Measurements from ENCODE around the gene RNF212B.
"Not testable (repeated sequence)": the region's sequence is repeated elsewhere in the genome, so short reads cannot be mapped to it uniquely, and the experiment has no call there.

Gene RNF212B, protein sequence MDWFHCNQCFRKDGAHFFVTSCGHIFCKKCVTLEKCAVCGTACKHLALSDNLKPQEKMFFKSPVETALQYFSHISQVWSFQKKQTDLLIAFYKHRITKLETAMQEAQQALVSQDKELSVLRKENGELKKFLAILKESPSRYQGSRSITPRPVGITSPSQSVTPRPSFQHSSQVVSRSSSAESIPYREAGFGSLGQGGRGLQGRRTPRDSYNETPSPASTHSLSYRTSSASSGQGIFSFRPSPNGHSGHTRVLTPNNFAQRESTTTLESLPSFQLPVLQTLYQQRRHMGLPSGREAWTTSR

DNA sequence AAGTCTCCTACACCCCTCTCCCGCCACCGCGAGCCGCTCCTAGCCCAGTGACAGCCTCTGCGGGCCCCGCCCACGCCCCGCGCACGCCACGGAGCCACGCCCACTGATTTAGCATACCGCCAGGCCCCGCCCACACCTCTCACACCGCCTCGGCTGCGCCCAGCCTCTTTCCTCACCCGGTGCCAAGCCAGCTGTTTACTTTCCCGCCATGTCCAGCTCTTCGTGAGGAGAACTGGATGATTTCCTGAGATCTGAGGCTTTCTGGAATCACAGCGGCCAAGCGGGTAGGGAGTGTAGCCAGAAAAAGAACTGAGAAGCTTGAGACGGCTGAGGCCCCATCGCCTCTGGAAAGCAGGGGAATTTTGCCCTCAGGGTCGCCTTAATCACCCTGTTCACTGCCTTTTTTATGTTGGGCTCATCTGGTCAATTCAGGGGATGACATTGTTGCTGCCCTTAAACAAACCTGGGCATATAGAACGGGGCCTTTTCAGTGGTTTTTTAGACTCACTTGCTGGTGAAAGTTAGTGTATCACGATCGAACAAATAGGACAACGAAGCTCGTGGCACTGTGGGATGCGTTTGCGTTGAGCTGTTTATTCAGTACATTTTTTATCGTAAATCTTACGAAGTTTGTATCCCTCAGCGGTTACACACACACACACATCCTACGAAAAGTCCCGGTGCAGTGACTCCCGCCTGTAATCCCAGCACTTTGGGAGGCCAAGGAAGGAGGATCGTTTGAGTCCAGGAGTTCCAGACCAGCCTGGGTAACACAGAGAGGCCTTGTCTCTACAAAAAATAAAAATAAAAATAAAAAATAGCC, at the start of gene RNF212B:
RNF212B (plus strand) TSS at position 165 of the 823 bp plus-strand sequence. CDS start 2,410 bp downstream, outside the sequence.
- peak; percentile 88 for DNase-seq

DNA sequence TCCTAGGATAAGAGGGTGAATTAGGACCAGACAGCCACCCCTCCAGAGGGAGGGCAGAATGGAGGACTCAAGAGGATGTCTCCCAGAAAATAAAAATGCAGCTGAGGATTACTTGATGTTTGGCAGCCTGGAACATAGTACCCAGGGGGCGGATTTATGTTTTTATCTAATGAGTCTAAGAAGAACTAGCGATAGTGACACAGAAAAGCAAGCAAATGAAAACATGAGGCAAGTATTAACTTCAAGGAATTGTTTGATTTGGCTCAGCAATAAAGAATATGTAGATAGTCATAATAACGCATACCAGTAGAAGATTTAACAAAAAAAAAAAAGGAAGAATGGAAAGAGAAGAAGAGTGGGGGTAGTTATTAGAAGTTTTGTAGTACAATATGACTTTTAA, 44.3 kb upstream of the RNF212B start:
- no peak for DNase-seq

DNA sequence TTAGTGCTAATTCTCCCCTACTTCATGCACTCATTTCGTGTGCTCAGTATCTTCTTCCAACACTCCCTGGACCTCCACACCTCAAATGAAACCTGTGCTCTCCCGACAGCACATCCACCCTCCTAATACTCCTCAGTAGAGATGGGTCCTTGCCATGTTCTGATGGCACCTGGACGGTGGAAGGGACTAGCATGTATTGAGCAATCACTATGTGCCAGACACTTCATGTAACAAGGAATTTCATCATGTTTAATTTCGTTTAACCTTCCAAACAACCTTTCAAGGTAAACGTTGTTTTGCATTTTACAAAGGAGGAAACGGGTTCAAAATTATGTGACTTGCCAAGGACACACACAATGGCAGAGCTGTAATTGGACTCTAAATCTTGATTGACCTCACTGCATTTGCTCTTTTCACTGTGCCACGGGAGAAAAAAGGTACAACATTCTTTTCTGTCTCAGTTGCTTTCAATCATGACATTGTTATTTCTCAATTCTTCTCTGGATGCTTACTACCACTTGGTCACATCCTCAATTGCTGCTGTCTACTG, 42.1 kb upstream of the RNF212B start:
- DNase-seq = no peak

DNA sequence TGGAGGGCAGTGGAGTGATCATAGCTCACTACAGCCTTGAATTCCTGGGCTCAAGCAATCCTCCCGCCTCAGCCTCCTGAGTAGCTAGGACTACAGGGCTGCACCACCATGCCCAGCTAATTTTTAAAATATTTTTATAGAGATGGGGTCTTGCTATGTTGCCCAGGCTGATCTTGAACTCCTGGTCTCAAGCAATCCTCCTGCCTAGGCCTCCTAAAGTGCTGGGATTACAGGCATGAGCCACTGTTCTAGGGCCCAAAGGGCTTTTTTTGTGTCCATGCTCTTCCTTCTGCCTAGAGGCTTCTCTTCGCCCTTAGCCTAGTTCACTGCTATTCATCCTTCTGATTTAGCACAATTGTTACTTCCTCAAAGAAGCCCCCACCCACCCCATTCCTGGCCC, 41.2 kb upstream of the RNF212B start:
- DNase-seq = not testable (repeated sequence)

DNA sequence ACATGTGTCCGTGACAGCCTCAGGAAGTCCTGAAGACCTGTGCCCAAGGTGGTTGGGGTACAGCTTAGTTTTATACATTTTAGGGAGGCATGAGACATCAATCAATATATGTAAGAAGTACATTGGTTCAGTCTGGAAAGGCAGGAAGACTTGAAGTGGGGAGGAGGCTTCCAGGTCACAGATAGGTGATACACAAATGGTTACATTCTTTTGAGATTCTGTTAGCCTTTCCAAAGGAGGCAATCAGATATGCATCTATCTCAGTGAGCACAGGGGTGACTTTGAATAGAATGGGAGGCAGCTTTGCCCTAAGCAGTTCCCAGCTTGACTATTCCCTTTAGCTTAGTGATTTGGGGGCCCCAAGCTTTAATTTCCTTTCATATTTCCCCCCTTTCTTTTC, 38.6 kb upstream of the RNF212B start:
- not testable (repeated sequence) for DNase-seq

DNA sequence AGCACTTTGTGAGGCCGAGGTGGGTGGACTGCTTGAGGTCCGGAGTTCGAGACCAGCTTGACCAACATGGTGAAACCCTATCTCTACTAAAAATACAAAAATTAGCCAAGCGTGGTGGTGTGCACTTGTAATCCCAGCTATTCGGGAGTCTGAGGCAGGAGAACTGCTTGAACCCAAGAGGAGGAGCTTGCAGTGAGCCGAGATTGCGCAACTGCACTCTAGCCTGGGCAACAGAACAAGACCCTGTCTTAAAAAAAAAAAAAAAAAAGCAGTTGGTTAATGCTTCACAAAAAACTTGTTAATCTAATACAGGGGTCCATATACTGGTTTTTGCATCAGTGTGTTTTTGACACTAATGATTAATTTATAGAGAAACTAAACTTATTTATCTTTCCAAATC, 35.7 kb upstream of the RNF212B start:
- no peak for DNase-seq

DNA sequence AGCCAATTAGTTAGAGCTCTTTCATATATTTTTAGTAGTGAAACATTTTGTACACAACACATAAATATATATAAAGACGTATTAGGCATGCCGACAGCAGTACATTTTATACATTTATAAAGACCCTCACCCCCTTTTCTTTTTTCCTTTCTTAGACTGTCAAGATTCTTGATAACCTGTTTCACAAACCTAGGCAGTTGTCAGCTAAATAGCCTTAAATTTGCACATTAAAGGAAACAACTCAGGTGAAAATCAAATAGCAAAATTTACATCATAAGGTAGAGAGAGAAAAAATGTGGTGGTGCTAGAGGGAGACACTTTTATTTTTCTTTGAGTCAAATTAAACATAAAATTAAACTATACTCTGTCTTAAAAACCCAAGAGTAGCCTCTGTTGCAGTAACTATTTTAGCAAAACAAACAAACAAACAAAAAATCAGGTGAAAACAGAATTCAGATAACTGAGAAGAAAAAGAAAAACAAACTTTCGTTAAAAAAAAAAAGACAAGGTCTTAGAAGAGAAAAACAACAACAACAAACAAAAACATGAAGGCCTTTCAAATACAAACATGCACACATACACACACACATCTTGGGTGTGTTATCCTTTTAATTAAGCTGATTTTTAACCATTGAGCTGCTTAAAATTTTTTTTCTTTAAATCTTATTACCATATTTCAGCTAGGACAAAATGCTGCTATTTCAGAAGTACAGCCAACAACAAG, 31.2 kb upstream of the RNF212B start:
- DNase-seq = no peak

DNA sequence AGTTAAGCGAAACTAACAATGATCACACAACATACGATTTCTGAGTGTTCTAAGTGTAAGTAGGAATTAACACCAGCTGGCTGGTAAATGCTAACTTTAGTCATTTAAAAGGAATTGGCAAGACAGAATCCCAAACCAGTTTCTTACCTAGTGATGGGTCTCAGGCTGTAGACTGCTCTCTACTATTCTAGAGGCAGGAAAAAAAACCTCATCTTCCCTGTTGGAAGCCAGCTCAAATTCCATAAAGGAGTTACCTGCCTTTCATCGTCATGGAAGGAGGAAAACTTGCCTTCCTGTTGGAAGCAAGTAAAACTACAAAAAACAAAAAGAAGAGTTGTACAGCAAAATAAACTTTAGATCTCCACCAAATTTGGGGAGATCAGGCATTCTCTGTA, 30.6 kb upstream of the RNF212B start:
- no peak for DNase-seq

DNA sequence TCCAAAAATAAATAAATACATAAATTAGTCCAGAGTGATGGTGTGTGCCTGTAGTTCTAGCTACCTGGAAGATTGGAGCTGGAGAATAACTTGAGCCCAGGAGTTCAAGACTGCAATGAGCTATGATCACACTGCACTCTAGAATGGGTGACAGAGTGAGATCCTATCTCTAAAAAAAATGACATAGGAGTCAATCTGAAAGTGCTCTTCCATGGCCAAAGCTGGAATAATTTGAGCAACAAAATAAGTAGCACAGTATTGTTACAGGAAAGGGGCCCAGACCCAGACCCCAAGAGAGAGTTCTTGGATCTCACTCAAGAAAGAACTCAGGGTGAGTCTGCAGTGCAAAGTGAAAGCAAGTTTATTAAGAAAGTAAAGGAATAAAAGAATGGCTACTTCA, 29.4 kb upstream of the RNF212B start:
- DNase-seq = no peak

DNA sequence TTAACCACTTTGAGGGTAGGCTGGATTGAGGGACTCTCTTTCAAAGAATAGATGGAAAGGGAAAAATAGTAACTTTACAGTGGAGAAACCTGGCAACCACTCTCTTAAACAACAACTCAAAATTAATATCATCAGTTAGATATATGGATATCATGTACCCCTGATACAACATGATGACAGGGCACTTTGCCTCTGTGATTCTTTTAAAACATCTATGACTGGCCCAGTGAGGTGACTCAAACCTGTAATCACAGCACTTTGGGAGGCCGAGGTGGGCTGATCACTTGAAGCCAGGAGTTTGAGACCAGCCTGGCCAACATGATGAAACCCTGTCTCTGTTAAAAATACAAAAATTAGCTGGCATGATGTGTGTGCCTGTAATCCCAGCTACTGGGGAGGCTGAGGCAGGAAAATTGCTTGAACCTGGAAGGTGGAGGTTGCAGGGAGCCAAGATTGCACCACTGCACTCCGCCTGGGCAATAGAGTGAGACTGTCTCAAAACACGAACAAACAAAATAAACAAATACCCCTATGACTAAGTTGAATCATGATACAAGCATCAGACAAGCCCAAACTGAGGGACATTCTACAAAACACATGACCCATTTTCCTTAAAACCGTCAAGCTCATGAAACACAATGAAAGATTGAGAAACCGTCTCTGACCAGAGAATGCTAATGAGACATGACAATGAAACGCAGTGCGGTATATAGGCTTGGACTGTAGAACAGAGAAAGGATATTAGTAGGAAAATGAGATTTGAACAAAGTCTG, 27.9 kb upstream of the RNF212B start:
- DNase-seq = no peak

DNA sequence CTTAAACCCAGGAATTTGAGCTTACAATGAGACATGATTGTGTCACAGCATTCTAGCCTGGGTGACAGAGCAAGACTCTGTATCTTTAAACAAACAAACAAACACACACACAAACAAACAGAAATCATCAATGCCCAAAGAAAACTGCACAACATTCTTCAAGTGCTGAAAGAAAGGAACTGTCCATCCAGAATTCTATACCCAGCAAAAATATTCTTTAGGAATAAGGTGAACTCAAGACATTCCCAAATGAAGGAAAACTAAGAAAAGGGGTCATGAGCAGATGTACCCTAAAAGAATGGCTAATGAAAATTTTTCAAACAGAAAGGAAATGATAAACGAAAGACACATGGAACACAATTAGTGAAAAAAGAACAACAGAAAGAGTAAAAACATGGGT, 22.3 kb upstream of the RNF212B start:
- no peak for DNase-seq

DNA sequence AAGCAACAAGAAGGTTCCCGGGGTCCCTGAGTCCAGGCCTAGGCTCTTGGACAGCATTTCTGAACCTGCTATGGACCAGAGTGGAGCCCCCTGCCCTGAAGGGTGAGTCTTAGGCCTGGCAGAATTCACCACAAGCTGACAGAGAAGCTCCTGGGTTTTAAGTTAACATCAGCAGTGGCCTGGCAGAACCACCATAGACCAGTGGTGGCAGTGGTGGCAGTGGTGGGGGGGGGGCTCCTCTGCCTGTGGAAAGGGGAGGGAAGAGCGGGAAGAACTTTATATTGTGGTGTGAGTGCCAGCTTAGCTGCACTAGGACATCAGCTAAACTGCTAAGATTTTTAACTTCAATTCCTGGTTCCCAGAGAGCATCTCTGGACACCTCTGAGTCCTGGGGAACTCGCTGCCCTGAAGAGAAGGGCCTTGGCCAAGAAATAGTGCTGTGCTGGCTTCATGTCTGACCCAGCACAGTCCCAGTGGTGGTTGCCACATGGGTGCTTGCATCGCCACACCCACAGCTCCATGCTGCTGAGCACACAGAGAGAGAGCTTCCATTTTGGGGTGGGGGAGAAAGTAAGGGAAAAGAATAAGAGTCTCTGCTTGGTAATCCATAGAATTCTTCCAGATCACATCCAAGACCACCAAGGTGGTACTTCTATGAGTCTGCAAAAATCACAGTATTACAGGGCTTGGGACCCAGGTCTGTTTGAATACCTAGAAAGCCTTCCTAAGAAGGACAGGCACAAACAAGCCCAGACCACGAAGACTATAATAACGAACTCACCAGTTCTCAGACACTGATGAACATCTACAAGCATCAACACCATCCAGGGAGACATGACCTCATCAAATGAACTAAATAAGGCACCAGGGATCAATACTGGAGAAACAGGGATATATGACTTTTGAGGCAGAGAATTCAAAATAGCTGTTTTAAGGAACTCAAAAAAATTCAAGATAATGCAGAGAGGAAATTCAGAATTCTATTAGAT, 20.4 kb upstream of the RNF212B start:
- DNase-seq = no peak

DNA sequence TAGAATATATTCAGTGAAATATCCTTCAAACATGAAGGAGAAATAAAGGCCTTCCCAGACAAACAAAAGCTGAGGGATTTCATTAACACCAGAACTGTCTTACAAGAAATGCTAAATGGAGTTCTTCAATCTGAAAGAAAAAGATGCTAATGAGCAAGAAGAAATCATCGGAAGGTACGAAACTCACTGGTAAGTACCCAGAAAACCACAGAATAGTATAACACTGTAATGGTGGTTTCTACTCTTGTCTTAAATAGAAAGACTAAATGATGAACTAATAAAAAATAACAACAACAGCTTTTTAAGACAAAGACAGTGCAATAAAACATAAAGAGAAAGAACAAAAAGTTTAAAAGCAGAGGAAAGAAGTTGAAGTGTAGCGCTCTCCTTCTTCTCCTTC, 18.7 kb upstream of the RNF212B start:
- DNase-seq = no peak

DNA sequence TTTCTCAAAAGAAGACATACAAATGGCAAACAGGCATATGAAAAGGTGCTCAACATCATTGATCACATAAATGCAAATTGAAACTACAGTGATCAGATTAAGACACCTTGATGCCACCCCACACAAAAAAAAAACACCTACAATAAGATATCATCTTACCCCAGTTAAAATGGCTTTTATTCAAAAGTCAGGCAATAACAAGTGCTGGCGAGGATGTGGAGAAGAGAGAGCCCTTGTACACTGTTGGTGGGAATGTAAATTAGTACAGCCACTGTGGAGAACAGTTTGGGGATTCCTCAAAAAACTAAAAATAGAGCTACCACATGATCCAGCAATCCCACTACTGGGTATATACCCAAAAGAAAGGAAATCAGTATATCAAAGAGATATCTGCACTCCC, 12.8 kb upstream of the RNF212B start:
- not testable (repeated sequence) for DNase-seq

DNA sequence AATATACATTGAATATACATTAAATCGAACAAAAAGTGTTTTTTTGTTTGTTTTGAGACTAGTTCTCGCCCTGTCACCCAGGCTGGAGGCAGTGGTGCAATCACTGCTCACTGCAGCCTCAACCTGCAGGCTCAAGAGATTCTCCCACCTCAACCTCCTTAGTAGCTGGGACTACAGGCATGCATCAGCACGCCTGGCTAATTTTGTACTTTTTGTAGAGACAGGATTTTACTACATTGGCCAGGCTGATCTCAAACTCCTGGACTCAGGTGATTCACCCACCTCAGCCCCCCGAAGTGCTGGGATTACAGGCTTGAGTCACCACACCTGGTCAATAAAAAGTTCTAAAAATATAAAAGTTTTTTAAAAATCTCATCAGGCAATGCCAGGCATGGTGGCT, 10.2 kb upstream of the RNF212B start:
- no peak for DNase-seq

DNA sequence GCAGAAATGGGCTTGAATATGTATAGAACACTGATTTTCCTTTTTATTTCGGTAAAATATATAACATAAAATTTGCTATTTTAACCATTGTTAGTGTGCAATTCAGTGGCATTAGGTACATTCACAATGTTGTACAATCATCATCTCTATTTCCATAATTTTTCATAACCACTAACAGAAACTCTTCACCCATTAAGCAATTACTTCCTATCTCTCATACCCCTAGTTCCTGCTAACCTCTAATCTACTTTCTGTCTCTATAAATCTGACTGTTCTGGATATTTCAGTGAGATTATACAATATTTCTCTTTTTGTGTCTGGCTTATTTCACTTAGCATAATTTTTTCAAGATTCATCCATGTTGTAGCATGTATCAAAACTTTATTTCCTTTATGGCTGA, 8.9 kb upstream of the RNF212B start:
- DNase-seq = no peak

DNA sequence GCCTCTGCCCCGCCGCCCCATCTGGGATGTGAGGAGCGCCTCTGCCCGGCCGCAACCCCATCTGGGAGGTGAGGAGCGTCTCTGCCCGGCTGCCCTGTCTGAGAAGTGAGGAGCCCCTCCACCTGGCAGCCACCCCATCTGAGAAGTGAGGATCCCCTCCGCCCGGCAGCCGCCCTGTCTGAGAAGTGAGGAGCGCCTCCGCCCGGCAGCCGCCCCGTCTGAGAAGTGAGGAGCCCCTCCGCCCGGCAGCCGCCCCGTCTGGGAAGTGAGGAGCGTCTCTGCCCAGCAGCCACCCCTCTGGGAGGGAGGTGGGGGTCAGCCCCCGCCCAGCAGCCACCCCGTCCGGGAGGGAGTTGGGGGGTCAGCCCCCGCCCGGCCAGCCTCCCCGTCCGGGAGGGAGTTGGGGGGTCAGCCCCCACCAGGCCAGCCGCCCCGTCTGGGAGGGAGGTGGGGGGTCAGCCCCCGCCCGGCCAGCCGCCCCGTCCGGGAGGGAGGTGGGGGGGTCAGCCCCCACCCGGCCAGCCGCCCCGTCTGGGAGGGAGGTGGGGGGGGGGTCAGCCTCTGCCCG, 5.4 kb upstream of the RNF212B start:
- not testable (repeated sequence) for DNase-seq

DNA sequence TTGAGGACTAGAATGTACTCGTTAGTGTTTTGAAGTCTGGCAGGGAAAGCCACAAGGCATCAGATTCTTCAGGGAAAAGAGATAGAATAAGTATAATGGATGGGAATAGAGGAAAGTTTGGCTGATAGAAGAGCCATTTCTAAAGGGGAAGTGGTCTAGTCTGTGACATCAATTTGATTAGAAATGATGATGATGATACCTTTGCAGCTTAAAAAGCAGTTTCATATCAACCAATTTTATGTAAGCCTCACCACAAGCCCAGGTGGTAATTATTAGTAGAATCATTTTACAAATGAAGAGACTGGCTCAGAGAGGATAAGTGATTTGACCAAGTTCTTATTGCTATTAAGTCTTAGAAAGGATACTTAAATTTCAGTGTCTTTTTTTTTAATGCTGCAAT, 2.9 kb downstream of the RNF212B start:
- no peak for DNase-seq

DNA sequence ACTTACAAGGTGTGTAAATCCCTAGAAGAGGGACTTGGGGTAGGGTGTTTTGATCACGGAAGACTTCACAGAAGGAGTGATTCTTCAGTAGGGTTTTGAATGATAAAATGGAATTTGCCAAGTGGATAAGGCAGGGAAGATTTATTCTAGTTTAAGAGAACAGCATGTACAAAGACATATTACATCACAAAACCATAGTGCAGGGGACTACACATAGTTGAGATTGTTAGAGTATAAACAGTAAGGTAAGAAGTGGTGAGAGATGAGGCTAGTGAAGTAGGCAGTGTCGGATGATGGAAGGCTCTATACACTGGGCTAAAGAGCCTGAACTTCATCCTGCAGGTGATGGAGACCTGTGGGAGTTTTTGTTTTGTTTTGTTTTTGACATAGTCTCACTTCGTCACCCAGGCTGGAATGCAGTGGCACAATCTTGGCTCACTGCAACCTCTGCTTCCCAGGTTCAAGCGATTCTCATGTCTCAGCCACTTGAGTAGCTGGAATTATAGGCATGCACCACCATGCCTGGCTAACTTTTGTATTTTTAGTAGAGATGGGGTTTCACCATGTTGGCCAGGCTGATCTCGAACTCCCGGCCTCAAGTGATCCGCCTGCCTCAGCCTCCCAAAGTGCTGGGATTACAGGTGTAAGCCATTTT, 3.5 kb downstream of the RNF212B start:
- DNase-seq = not testable (repeated sequence)

DNA sequence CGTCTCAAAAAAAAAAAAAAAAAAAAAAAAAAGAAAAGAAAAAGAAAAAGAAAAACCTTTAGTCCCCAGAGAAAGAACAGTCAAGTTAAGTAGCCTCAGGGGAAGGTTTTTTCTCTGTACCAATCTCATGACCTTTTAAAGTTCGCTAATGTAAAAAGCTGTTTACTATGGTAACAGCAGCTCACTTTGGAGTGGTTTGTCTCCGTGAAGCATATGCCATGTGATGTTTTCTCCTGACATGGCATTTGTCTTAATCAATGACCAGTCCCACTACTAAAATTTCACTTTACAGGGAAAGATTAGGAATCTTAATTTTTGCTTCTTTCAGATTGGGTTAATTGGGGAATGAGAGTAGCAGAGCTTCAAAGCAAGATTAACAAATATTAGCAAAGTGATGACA, 4.3 kb downstream of the RNF212B start:
- no peak for DNase-seq
